HepG2 (cell line): Measurements from ENCODE around the gene PDE2A. TPM values are rescaled to one million over a fixed set of nuclear protein-coding genes. Genes with fewer than 3 reads are reported as not detected.

Source experiments
- ATAC-seq: fragments of 200-7000 bp; cut with Tn5 transposase; 3 replicates; pipeline ENCODE4 v1.9.1; 2020; ENCODE audit warnings: mild to moderate bottlenecking, moderate library complexity
- BruUV-seq: library from RNA; stranded (reverse); fragments of 400-500 nt; replicated peaks from 2 replicates; lab custom pipeline; 2021; lab: Mats Ljungman, UMichigan
- CTCF ChIA-PET: fragments of 300-600 bp; formaldehyde crosslinking; extraction: SDS; loops from one replicate; lab custom pipeline; 2021; ENCODE audit warnings: low total read pairs, inconsistent platforms, low intra/inter-chr PET ratio; lab: Yijun Ruan, JAX
- POLR2A ChIA-PET: fragments of 350-600 bp; sonication (Branson Sonifier 250); formaldehyde crosslinking; loops from one replicate; lab custom pipeline; 2020; ENCODE audit warnings: antibody characterized with exemption, inconsistent platforms; lab: Yijun Ruan, JAX
- DNase-seq: peaks from one replicate; pipeline ENCODE4 v3.0.0-alpha.2; 2015; ENCODE audit warnings: low spot score
- FAIRE-seq: peaks from 3 replicates; lab custom pipeline; 2011; peaks lifted over from hg19 to GRCh38; lab: Jason Lieb, UNC
- H2AFZ ChIP-seq: one replicate; pipeline ENCODE4 v1.6.1; 2011; ENCODE audit warnings: low read length, inconsistent platforms
- H3K27ac ChIP-seq: fragments of 300-600 bp; 3 replicates; pipeline ENCODE4 v1.8.0; 2011; ENCODE audit warnings: mixed run types, mild to moderate bottlenecking, mixed read lengths, low read length, inconsistent platforms; ENCODE audit not compliant: insufficient read depth; ENCODE audit errors: extremely low read length
- H3K27me3 ChIP-seq, 2 experiments: fragments of 200-600 bp in 1 of 2; 2 replicates in 1 of 2; 3 replicates in 1 of 2; pipeline versions ENCODE4 v1.6.0 to v1.8.0; 2011; ENCODE audit warnings: low read length in 2 of 2, mild to moderate bottlenecking in 2 of 2, moderate library complexity in 2 of 2, inconsistent platforms in 1 of 2; ENCODE audit not compliant: insufficient read depth in 2 of 2, control insufficient read depth in 1 of 2
- H3K36me3 ChIP-seq, 2 experiments: fragments of 200-600 bp in 1 of 2; replicated peaks in 1 of 2; 2 replicates in 1 of 2; 3 replicates in 1 of 2; pipeline versions ENCODE4 v1.5.1 to v1.8.0; 2011; ENCODE audit warnings: low read length in 2 of 2, inconsistent platforms in 1 of 2; ENCODE audit not compliant: insufficient read depth in 2 of 2, control insufficient read depth in 1 of 2
- H3K4me1 ChIP-seq: 2 replicates; pipeline ENCODE4 v1.5.1; 2012; ENCODE audit warnings: low read length, inconsistent platforms; ENCODE audit not compliant: insufficient read depth
- H3K4me2 ChIP-seq: 2 replicates; pipeline ENCODE4 v1.6.0; 2011; ENCODE audit warnings: low read depth, low read length, inconsistent platforms
- H3K4me3 ChIP-seq, 3 experiments: fragments of 200-600 bp in 1 of 3; sonication (generic), shearing (Covaris generic) in 1 of 3; replicated peaks in 1 of 3; 2 replicates each; pipeline ENCODE4 v1.5.1; 2011 to 2016; ENCODE audit warnings: low read length in 3 of 3, inconsistent platforms in 2 of 3, low read depth in 2 of 3, mild to moderate bottlenecking in 2 of 3, control low read depth in 1 of 3, mixed read lengths in 1 of 3; ENCODE audit not compliant: insufficient read depth in 1 of 3
- H3K79me2 ChIP-seq: one replicate; pipeline ENCODE4 v1.6.1; 2011; ENCODE audit warnings: low read length, inconsistent platforms; ENCODE audit not compliant: insufficient read depth
- H3K9ac ChIP-seq: 2 replicates; pipeline ENCODE4 v1.6.0; 2011; ENCODE audit warnings: mild to moderate bottlenecking, low read depth, low read length, inconsistent platforms; ENCODE audit not compliant: insufficient read depth
- H3K9me3 ChIP-seq: 2 replicates; pipeline ENCODE4 v1.5.1; 2012; ENCODE audit warnings: mild to moderate bottlenecking, low read length
- H4K20me1 ChIP-seq: 2 replicates; pipeline ENCODE4 v1.6.0; 2011; ENCODE audit warnings: inconsistent platforms, mild to moderate bottlenecking, low read length, moderate library complexity; ENCODE audit not compliant: insufficient read depth
- AGO2 ChIP-seq: fragments of 200-400 bp; formaldehyde crosslinking; optimal IDR thresholded peaks from 2 replicates; pipeline ENCODE3; 2017; ENCODE audit warnings: mild to moderate bottlenecking, low read depth, low read length, moderate library complexity
- RBM22 ChIP-seq: fragments of 200-400 bp; formaldehyde crosslinking; optimal IDR thresholded peaks from 2 replicates; pipeline ENCODE3; 2017; ENCODE audit warnings: mild to moderate bottlenecking, low read length, moderate library complexity
- SIX1 ChIP-seq: sonication (generic); formaldehyde crosslinking; IDR thresholded peaks from 2 replicates; pipeline ENCODE4 v1.4.0; 2020; ENCODE audit warnings: missing genetic modification reagents, borderline replicate concordance
- SP4 ChIP-seq: sonication (generic); formaldehyde crosslinking; IDR thresholded peaks from 2 replicates; pipeline ENCODE4 v1.8.1; 2023; ENCODE audit warnings: mild to moderate bottlenecking, missing genetic modification reagents
- TAF15 ChIP-seq: fragments of 200-400 bp; formaldehyde crosslinking; IDR thresholded peaks from one replicate; pipeline ENCODE4 v1.6.1; 2018; ENCODE audit warnings: mild to moderate bottlenecking, low read depth, low read length; ENCODE audit not compliant: poor library complexity, severe bottlenecking
- WGBS: methylation state at CpG from one replicate; pipeline ENCODE4 v1.1.6; 2017; ENCODE audit warnings: low lambda C conversion rate; 5-methylcytosine and 5-hydroxymethylcytosine counted together
- in situ Hi-C: cut with HindIII; loops from 2 replicates; pipeline ENCODE4 v1.10.0; 2017; ENCODE audit warnings: low pct_unique_long_range_greater_than_20kb; ENCODE audit not compliant: extremely low pct_ligation_motif_present
- intact Hi-C: fragments of 100-400 bp; cut with micrococcal nuclease; formaldehyde crosslinking; loops from one replicate; pipeline ENCODE4 v1.10.0; 2022; ENCODE audit not compliant: unreplicated experiment
- polyA plus RNA-seq, 8 experiments: library from polyadenylated mRNA; depleted of rRNA in 3 of 8; stranded (reverse) in 7 of 8; unstranded in 1 of 8; fragments of >200 nt; fragmentation: Illumina TruSeq in 4 of 8; extraction: Trizol in 4 of 8; gene quantifications; 2 replicates each; pipeline versions ENCODE4 v1.2.1 to v1.2.3, GENCODE V29; 2011 to 2016; ENCODE audit warnings: low read depth in 4 of 8, missing spikeins in 1 of 8, mixed read lengths in 1 of 8; ENCODE audit not compliant: insufficient read depth in 1 of 8
- total RNA-seq, 5 experiments: library from RNA; depleted of rRNA; stranded (reverse); fragments of >200 nt; fragmentation: Illumina TruSeq; extraction: Trizol; gene quantifications; 2 replicates each; pipeline ENCODE4 v1.2.3, GENCODE V29; 2016; ENCODE audit warnings: low read depth in 1 of 5

The PDE2A gene
- total and polyA plus RNA-seq, 2 of the 13 experiments (the other 11 are each of a cell fraction or from before 2014, with no cell fraction given): 3.1 TPM; not detected in 1

DNA sequence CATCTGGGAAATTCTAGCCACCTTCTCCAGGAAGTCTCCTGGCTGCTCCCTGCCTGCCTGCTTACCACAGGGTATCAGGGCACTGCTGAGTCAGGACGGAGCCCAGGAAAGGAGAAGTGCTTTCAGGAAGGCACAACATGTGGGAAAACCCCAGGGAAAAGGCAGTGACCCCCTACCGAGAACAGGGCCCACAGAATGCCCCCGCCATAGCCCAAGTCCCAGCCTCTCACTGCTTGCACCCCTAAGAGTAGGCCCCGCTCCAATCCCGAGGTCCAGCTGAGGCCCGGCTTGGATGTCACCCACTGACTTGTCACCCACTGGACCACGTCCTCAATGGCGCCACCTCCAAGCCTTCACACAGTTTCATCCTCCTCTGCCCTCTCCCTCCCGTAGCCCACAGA, 43.9 kb upstream of the PDE2A start:
- no peak for FAIRE-seq
- BruUV-seq: no TSS peak
- Histone ChIP-seq H3K9ac (no peak overlapping the region), H3K9me3 (no peaks in the 10 kb centered on the region), H3K36me3 (peaks cover 44 to 88% of the 10 kb centered on the region in 2 experiments; a peak in 4 of 5 replicates), H3K4me2 (no peak overlapping the region), H3K79me2 (peaks cover 27% of the 10 kb centered on the region), H3K27ac (no peak overlapping the region), H3K4me1 (no peaks in the 10 kb centered on the region), H2AFZ (no peak overlapping the region), H3K4me3 (no peak overlapping the region), H3K27me3 (no peaks in the 10 kb centered on the region), H4K20me1 (peaks cover 5% of the 10 kb centered on the region; the same call in 1 of the 2 replicates)
- CTCF ChIA-PET: no interaction called here
- over 99% methylated on average over 5 of the region's 9 CpGs for WGBS
- DNase-seq: no peak
- POLR2A ChIA-PET: interaction anchor here (0.7 kb wide), 1 partner anchor 76 kb away, joined by 3 read pairs; the partner anchor contains the start of gene STARD10
- intact Hi-C loops: no loop called here
- in situ Hi-C loops: no loop called here
- ATAC-seq: no peak
- peak; percentile 40 for TF ChIP-seq RBM22
- no peak for TF ChIP-seq TAF15
- TF ChIP-seq SIX1: no peak

- ChIA-PET CTCF (no interaction called here), POLR2A (interaction anchor here (0.7 kb wide), 1 partner anchor 30 kb away, joined by 3 read pairs; no protein-coding TSS in a partner anchor)
- 92% methylated on average over 11 of the region's 14 CpGs for WGBS
- peaks cover 18% of the 10 kb centered on the region for H3K79me2 ChIP-seq
- no peaks in the 10 kb centered on the region for H3K4me1 ChIP-seq
- no TSS peak for BruUV-seq
- H3K9ac ChIP-seq: no peak overlapping the region
- in situ Hi-C loops: no loop called here
- H3K36me3 ChIP-seq: peaks cover 44 to 88% of the 10 kb centered on the region in 2 experiments; a peak in 4 of 5 replicates
- H3K4me3 ChIP-seq: no peak overlapping the region
- no peaks in the 10 kb centered on the region for H3K9me3 ChIP-seq
- no peak for ATAC-seq
- H2AFZ ChIP-seq: no peak overlapping the region
- 0 out of 2 replicates have a peak, but pooled peaks cover 2% of the 10 kb centered on the region for H4K20me1 ChIP-seq
- no peak for TF ChIP-seq SP4 (CRISPR knock-in tag)
- TF ChIP-seq AGO2: peak; percentile 54
- TF ChIP-seq, all 625 proteins: peak for 1
- DNase-seq (no peak), FAIRE-seq (no peak)
- no peak overlapping the region for H3K4me2 ChIP-seq
- intact Hi-C loops: no loop called here
- H3K27ac ChIP-seq: no peak overlapping the region
- H3K27me3 ChIP-seq: no peaks in the 10 kb centered on the region
Measured at GRCh38 chr11:72716788-72717435, 42.7 kb upstream of the PDE2A start.
